Placental pericyte (primary cell): ENCODE data around the gene TAF4B. TPM values are rescaled to one million over a fixed set of nuclear protein-coding genes. Genes with fewer than 3 reads are reported as not detected.

Experiments used
- small RNA-seq: library from RNA; depleted of rRNA; stranded (forward); fragments of <200 nt; gene quantifications from one replicate; pipeline ENCODE3, GENCODE V24; 2012; ENCODE audit warnings: low replicate concordance
- total RNA-seq: library from RNA; depleted of rRNA; stranded (reverse); fragments of >200 nt; gene quantifications from 2 replicates; pipeline ENCODE4 v1.2.3, GENCODE V29; 2012

The TAF4B gene
- total RNA-seq: 1.6 and 2.0 TPM in 2 replicates

GRCh38 chr18:26226229-26227050, at the start of gene TAF4B:
Gene TAF4B, plus strand, starts transcription at chr18:26226445. Its CDS starts 489 bp downstream, at chr18:26226934.

Small RNA genes within 50 kb of the gene (small RNA-seq; reads per million reads assigned to genes)
- not detected for gene RNU6-1289P

Other genes with a start within 250 kb of the TAF4B start
- 106 and 179 TPM in 2 replicates for gene SS18, start 135.8 kb upstream of the TAF4B start, total RNA-seq
- not detected in 2 replicates for gene PSMA8, start 92.6 kb upstream of the TAF4B start, total RNA-seq